HepG2 (cell line): ENCODE measurements around the gene NPAS2. TPM values are rescaled to one million over a fixed set of nuclear protein-coding genes. Genes with fewer than 3 reads are reported as not detected.

ENCODE experiments used
- DNMT3B ChIP-seq: conservative IDR thresholded peaks from 2 replicates; pipeline ENCODE4 v1.6.1; 2016; ENCODE audit warnings: missing biosample characterization, control low read depth
- HHEX ChIP-seq: IDR thresholded peaks from 2 replicates; pipeline ENCODE4 v1.6.1; 2016; ENCODE audit warnings: control low read depth
- PHF5A ChIP-seq: IDR thresholded peaks from one replicate; pipeline ENCODE4 v1.6.1; 2018; ENCODE audit warnings: low read depth, missing genetic modification reagents; ENCODE audit not compliant: unreplicated experiment
- RAD21 ChIP-seq: fragments of 450-650 bp; formaldehyde crosslinking; IDR thresholded peaks from 2 replicates; pipeline ENCODE4 v1.5.0; 2020; ENCODE audit warnings: mild to moderate bottlenecking
- SAP130 ChIP-seq: IDR thresholded peaks from 2 replicates; pipeline ENCODE4 v1.6.1; 2016; ENCODE audit warnings: low read depth
- SCMH1 ChIP-seq: sonication (generic); formaldehyde crosslinking; IDR thresholded peaks from 2 replicates; pipeline ENCODE4 v1.9.0; 2021; ENCODE audit warnings: missing genetic modification reagents, mild to moderate bottlenecking, borderline replicate concordance
- SNAPC4 ChIP-seq: sonication (generic); formaldehyde crosslinking; IDR thresholded peaks from 2 replicates; pipeline ENCODE4 v1.4.0; 2020; ENCODE audit warnings: mild to moderate bottlenecking, missing genetic modification reagents
- TCF7 ChIP-seq: sonication (generic); IDR thresholded peaks from 2 replicates; pipeline ENCODE4 v1.6.1; 2016; ENCODE audit warnings: antibody characterized with exemption, low read depth
- ZBTB42 ChIP-seq: sonication (generic); formaldehyde crosslinking; IDR thresholded peaks from 2 replicates; pipeline ENCODE4 v1.5.0; 2020; ENCODE audit warnings: mild to moderate bottlenecking, missing genetic modification reagents
- ZBTB44 ChIP-seq: sonication (generic); formaldehyde crosslinking; IDR thresholded peaks from 2 replicates; pipeline ENCODE4 v1.4.0; 2020; ENCODE audit warnings: missing genetic modification reagents
- ZNF296 ChIP-seq: sonication (generic); formaldehyde crosslinking; conservative IDR thresholded peaks from 2 replicates; pipeline ENCODE4 v1.5.0; 2020; ENCODE audit warnings: mild to moderate bottlenecking, missing genetic modification reagents
- polyA plus RNA-seq, 8 experiments: library from polyadenylated mRNA; depleted of rRNA in 3 of 8; stranded (reverse) in 7 of 8; unstranded in 1 of 8; fragments of >200 nt; fragmentation: Illumina TruSeq in 4 of 8; extraction: Trizol in 4 of 8; gene quantifications; 2 replicates each; pipeline versions ENCODE4 v1.2.1 to v1.2.3, GENCODE V29; 2011 to 2016; ENCODE audit warnings: low read depth in 4 of 8, missing spikeins in 1 of 8, mixed read lengths in 1 of 8; ENCODE audit not compliant: insufficient read depth in 1 of 8
- total RNA-seq, 5 experiments: library from RNA; depleted of rRNA; stranded (reverse); fragments of >200 nt; fragmentation: Illumina TruSeq; extraction: Trizol; gene quantifications; 2 replicates each; pipeline ENCODE4 v1.2.3, GENCODE V29; 2016; ENCODE audit warnings: low read depth in 1 of 5
- TF ChIP-seq, protein P1 (sequence below): sonication (generic); formaldehyde crosslinking; IDR thresholded peaks from 2 replicates; pipeline ENCODE4 v1.4.0; 2020; ENCODE audit warnings: missing genetic modification reagents
- TF ChIP-seq, protein P2 (sequence below): sonication (generic); formaldehyde crosslinking; IDR thresholded peaks from 2 replicates; pipeline ENCODE4 v1.4.0; 2020; ENCODE audit warnings: missing genetic modification reagents, borderline replicate concordance
- TF ChIP-seq, protein P3 (sequence below): sonication (generic); formaldehyde crosslinking; conservative IDR thresholded peaks from 2 replicates; pipeline ENCODE4 v1.8.0; 2022; ENCODE audit warnings: mild to moderate bottlenecking, moderate library complexity, missing genetic modification reagents

Gene NPAS2
- total and polyA plus RNA-seq, 2 of the 13 experiments (the other 11 are each of a cell fraction or from before 2014, with no cell fraction given): 14.8 to 37.5 TPM

GRCh38 chr2:101038455-101039255, 218.7 kb downstream of the NPAS2 start (continued):
- TF ChIP-seq SNAPC4 (CRISPR knock-in tag) (no peak), ZBTB42 (CRISPR knock-in tag) (no peak), TCF7 (no peak), DNMT3B (CRISPR knock-in tag) (no peak), PHF5A (CRISPR knock-in tag) (no peak), SAP130 (CRISPR knock-in tag) (peak; percentile 63), HHEX (CRISPR knock-in tag) (no peak), RAD21 (CRISPR knock-in tag) (peak; percentile 87), ZBTB44 (CRISPR knock-in tag) (no peak), ZNF296 (CRISPR knock-in tag) (no peak), SCMH1 (CRISPR knock-in tag) (no peak)
- TF ChIP-seq, protein P1, sequence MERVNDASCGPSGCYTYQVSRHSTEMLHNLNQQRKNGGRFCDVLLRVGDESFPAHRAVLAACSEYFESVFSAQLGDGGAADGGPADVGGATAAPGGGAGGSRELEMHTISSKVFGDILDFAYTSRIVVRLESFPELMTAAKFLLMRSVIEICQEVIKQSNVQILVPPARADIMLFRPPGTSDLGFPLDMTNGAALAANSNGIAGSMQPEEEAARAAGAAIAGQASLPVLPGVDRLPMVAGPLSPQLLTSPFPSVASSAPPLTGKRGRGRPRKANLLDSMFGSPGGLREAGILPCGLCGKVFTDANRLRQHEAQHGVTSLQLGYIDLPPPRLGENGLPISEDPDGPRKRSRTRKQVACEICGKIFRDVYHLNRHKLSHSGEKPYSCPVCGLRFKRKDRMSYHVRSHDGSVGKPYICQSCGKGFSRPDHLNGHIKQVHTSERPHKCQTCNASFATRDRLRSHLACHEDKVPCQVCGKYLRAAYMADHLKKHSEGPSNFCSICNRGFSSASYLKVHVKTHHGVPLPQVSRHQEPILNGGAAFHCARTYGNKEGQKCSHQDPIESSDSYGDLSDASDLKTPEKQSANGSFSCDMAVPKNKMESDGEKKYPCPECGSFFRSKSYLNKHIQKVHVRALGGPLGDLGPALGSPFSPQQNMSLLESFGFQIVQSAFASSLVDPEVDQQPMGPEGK (CRISPR knock-in tag): 0 out of 2 replicates have a peak, but pooled peaks have one; percentile 42
- TF ChIP-seq, protein P2, sequence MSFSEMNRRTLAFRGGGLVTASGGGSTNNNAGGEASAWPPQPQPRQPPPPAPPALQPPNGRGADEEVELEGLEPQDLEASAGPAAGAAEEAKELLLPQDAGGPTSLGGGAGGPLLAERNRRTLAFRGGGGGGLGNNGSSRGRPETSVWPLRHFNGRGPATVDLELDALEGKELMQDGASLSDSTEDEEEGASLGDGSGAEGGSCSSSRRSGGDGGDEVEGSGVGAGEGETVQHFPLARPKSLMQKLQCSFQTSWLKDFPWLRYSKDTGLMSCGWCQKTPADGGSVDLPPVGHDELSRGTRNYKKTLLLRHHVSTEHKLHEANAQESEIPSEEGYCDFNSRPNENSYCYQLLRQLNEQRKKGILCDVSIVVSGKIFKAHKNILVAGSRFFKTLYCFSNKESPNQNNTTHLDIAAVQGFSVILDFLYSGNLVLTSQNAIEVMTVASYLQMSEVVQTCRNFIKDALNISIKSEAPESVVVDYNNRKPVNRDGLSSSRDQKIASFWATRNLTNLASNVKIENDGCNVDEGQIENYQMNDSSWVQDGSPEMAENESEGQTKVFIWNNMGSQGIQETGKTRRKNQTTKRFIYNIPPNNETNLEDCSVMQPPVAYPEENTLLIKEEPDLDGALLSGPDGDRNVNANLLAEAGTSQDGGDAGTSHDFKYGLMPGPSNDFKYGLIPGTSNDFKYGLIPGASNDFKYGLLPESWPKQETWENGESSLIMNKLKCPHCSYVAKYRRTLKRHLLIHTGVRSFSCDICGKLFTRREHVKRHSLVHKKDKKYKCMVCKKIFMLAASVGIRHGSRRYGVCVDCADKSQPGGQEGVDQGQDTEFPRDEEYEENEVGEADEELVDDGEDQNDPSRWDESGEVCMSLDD (CRISPR knock-in tag): no peak
- TF ChIP-seq, protein P3, sequence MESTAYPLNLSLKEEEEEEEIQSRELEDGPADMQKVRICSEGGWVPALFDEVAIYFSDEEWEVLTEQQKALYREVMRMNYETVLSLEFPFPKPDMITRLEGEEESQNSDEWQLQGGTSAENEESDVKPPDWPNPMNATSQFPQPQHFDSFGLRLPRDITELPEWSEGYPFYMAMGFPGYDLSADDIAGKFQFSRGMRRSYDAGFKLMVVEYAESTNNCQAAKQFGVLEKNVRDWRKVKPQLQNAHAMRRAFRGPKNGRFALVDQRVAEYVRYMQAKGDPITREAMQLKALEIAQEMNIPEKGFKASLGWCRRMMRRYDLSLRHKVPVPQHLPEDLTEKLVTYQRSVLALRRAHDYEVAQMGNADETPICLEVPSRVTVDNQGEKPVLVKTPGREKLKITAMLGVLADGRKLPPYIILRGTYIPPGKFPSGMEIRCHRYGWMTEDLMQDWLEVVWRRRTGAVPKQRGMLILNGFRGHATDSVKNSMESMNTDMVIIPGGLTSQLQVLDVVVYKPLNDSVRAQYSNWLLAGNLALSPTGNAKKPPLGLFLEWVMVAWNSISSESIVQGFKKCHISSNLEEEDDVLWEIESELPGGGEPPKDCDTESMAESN (CRISPR knock-in tag): no peak
